Sigmoid colon (tissue), 7 donors: Measurements from ENCODE around the gene GSK3B. TPM values are rescaled to one million over a fixed set of nuclear protein-coding genes. Genes with fewer than 3 reads are reported as not detected.

Experiments used
- DNase-seq: peaks from one replicate; pipeline ENCODE4 v3.0.0-alpha.2; 2019
- H3K27ac ChIP-seq, 4 donors: fragments of 200-600 bp; sonication (generic); one replicate each; pipeline ENCODE4 v1.5.1; 2016 to 2019; ENCODE audit warnings: mild to moderate bottlenecking in 1 of 4
- H3K27me3 ChIP-seq, 3 donors: fragments of 200-600 bp; sonication (generic); one replicate each; pipeline ENCODE4 v1.5.1; 2019; ENCODE audit warnings: mild to moderate bottlenecking in 1 of 3
- H3K36me3 ChIP-seq, 4 donors: fragments of 200-600 bp; sonication (generic); one replicate each; pipeline ENCODE4 v1.5.1; 2016 to 2019
- H3K4me1 ChIP-seq, 4 donors: fragments of 200-600 bp; sonication (generic); one replicate each; pipeline ENCODE4 v1.5.1; 2017 to 2019
- H3K4me3 ChIP-seq, 4 donors: fragments of 200-600 bp; sonication (generic); one replicate each; pipeline ENCODE4 v1.5.1; 2017 to 2019; ENCODE audit warnings: mild to moderate bottlenecking in 2 of 4, moderate library complexity in 1 of 4
- H3K9me3 ChIP-seq, 4 donors: fragments of 200-600 bp in 3 of 4; sonication (generic) in 3 of 4; one replicate each; pipeline versions ENCODE4 v1.5.1 to v1.6.1; 2013 to 2019
- CTCF ChIP-seq, 4 experiments: fragments of 450-650 bp in 3 of 4; fragments of 200-600 bp in 1 of 4; IDR thresholded peaks; one replicate each; pipeline ENCODE4 v1.5.1; 2016 to 2019; ENCODE audit warnings: antibody characterized with exemption in 4 of 4, mild to moderate bottlenecking in 3 of 4, moderate library complexity in 2 of 4
- EP300 ChIP-seq, 4 donors: sonication (generic); formaldehyde crosslinking; IDR thresholded peaks; one replicate each; pipeline ENCODE4 v1.6.1; 2017; ENCODE audit warnings: antibody characterized with exemption in 4 of 4
- POLR2A ChIP-seq, 2 donors: fragments of 450-650 bp; IDR thresholded peaks; one replicate each; pipeline ENCODE4 v1.6.1; 2016; ENCODE audit warnings: antibody characterized with exemption in 2 of 2, mild to moderate bottlenecking in 2 of 2, moderate library complexity in 2 of 2
- POLR2AphosphoS5 ChIP-seq, 4 donors: sonication (generic); formaldehyde crosslinking; IDR thresholded peaks; one replicate each; pipeline ENCODE4 v1.6.1; 2017; ENCODE audit warnings: antibody characterized with exemption in 4 of 4
- WGBS, 2 donors: extraction: QIAGEN DNeasy Blood & Tissue Kit; methylation state at CpG; one replicate each; pipeline ENCODE4 v1.1.7; 2013; 5-methylcytosine and 5-hydroxymethylcytosine counted together
- intact Hi-C: fragments of 100-400 bp; cut with DNase I; formaldehyde crosslinking; loops from one replicate; pipeline ENCODE4 v1.15.1; 2023
- polyA plus RNA-seq, 3 donors: library from polyadenylated mRNA; stranded (reverse); fragments of 200-250 nt; gene quantifications; one replicate each; pipeline ENCODE4 v1.2.3, GENCODE V29; 2013
- small RNA-seq, 3 donors: library from RNA; depleted of rRNA; stranded (forward); fragments of <200 nt; gene quantifications; one replicate each; pipeline ENCODE3, GENCODE V24; 2016
- total RNA-seq, 4 donors: library from RNA; depleted of rRNA; stranded (reverse); fragments of >200 nt; gene quantifications; one replicate each; pipeline ENCODE4 v1.1.0, GENCODE V29; 2016
- donor health status: healthy with polysubstance abuse.
- donor health status: Bipolar disorder and iron deficiency.
- donor health status: healthy.

GSK3B gene
- total and polyA plus RNA-seq, 7 donors, result 11.4 to 36.8 (median 23.2) TPM

GRCh38 chr3:119778811-119779210, 315.4 kb downstream of the GSK3B start:
- no peaks in the 10 kb centered on the region for H3K9me3 ChIP-seq
- WGBS, 2 donors, result 79 to 92% methylated on average over 2 of the region's 2 CpGs

DNA sequence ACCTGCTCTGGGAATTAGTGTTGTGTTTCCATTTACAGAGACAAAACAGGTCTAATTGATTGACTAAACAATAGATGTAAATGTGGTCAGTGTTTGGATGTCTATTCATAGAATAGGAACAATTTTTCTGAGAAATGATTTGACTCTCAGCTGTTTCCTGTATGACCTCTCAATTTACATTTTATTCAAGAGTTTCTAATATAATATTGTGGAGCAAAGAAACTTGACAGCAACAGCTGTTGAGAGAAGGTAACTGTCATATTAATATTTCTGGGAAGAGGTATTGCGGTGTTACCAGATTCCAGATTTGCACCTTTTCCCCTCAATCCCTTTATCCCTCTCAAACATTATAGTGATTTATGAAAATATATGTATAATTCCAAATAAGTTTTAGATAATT, 316.1 kb downstream of the GSK3B start:
- Histone ChIP-seq H3K27me3 (no peaks in the 10 kb centered on the region), H3K36me3 (no peaks in the 10 kb centered on the region), H3K4me3 (no peak overlapping the region), H3K27ac (no peak overlapping the region), H3K9me3 (no peaks in the 10 kb centered on the region), H3K4me1 (no peaks in the 10 kb centered on the region)
- intact Hi-C loops, result no loop called here
- 97 to 100% methylated on average over 1 of the region's 1 CpG for WGBS, 2 donors
- DNase-seq, result no peak
- TF ChIP-seq POLR2A (IDR thresholded peaks at IDR 0.05) (no peak), CTCF (IDR thresholded peaks at IDR 0.05) (no peak), POLR2AphosphoS5 (IDR thresholded peaks at IDR 0.05) (no peak), EP300 (IDR thresholded peaks at IDR 0.05) (no peak)

More at GRCh38 chr3:119778811-119779210, 315.4 kb downstream of the GSK3B start:
- intact Hi-C loops, result no loop called here
- no peaks in the 10 kb centered on the region for H3K27me3 ChIP-seq
- H3K4me1 ChIP-seq, result no peaks in the 10 kb centered on the region
- H3K36me3 ChIP-seq, result no peaks in the 10 kb centered on the region
- no peak overlapping the region for H3K4me3 ChIP-seq
- TF ChIP-seq POLR2AphosphoS5 (IDR thresholded peaks at IDR 0.05) (no peak), EP300 (IDR thresholded peaks at IDR 0.05) (no peak), CTCF (IDR thresholded peaks at IDR 0.05) (no peak), POLR2A (IDR thresholded peaks at IDR 0.05) (no peak)
- H3K27ac ChIP-seq, result no peak overlapping the region
- no peak for DNase-seq

- no peak for TF ChIP-seq EP300 (IDR thresholded peaks at IDR 0.05)
- TF ChIP-seq POLR2A (IDR thresholded peaks at IDR 0.05), result no peak
- DNase-seq, result no peak
- intact Hi-C loops, result no loop called here
- no peaks in the 10 kb centered on the region for H3K36me3 ChIP-seq
- no peaks in the 10 kb centered on the region for H3K4me1 ChIP-seq
- H3K4me3 ChIP-seq, result no peak overlapping the region
- no peaks in the 10 kb centered on the region for H3K9me3 ChIP-seq
- 65 to 75% methylated on average over 1 of the region's 1 CpG for WGBS, 2 donors
- H3K27me3 ChIP-seq, result no peaks in the 10 kb centered on the region
- no peak overlapping the region for H3K27ac ChIP-seq
Observed at GRCh38 chr3:119776304-119776703, 317.9 kb downstream of the GSK3B start.

- Histone ChIP-seq H3K36me3 (no peaks in the 10 kb centered on the region), H3K27me3 (no peaks in the 10 kb centered on the region), H3K4me1 (no peaks in the 10 kb centered on the region), H3K4me3 (no peak overlapping the region), H3K27ac (no peak overlapping the region), H3K9me3 (no peaks in the 10 kb centered on the region)
- no peak for TF ChIP-seq EP300 (IDR thresholded peaks at IDR 0.05)
- TF ChIP-seq POLR2AphosphoS5 (IDR thresholded peaks at IDR 0.05), result no peak
- no peak for TF ChIP-seq CTCF (IDR thresholded peaks at IDR 0.05)
- no peak for TF ChIP-seq POLR2A (IDR thresholded peaks at IDR 0.05)
- DNase-seq, result no peak
- WGBS, 2 donors, result 61 to 88% methylated on average over 2 of the region's 2 CpGs
- intact Hi-C loops, result no loop called here
Observed at GRCh38 chr3:119774444-119774843, 319.8 kb downstream of the GSK3B start.

Small RNAs within 50 kb of the gene (small RNA-seq; reads per million reads assigned to genes)
- gene RN7SL397P (0 reads per million in 3 donors), gene RN7SL762P (0 reads per million in 3 donors)

Other genes starting within 250 kb of the GSK3B start
- gene GPR156, start 190.8 kb upstream of the GSK3B start, total RNA-seq, result 1 to 10 TPM in 3 of 4 donors, under 1 TPM in 1; 0.95 to 1.7 (median 1.3) TPM
- gene GPR156, start 190.8 kb upstream of the GSK3B start, polyA plus RNA-seq, result under 1 TPM in 1 of 3 donors, not detected in 2; 0.07 TPM